Endothelial cell (in vitro differentiated cells): ENCODE data around the gene TPH1. TPM values are rescaled to one million over a fixed set of nuclear protein-coding genes. Genes with fewer than 3 reads are reported as not detected.

Experiments
- DNase-seq: peaks from one replicate; pipeline ENCODE4 v3.0.0; 2021; ENCODE audit warnings: low spot score
- H3K27ac Mint-ChIP-seq: one replicate; pipeline ENCODE4 v1.8.0; 2021; ENCODE audit warnings: mixed read lengths, inconsistent platforms; ENCODE audit not compliant: unreplicated experiment
- H3K27me3 Mint-ChIP-seq: one replicate; pipeline ENCODE4 v1.8.0; 2021; ENCODE audit warnings: mild to moderate bottlenecking, moderate library complexity, mixed read lengths, inconsistent platforms; ENCODE audit not compliant: unreplicated experiment
- H3K36me3 Mint-ChIP-seq: one replicate; pipeline ENCODE4 v1.8.0; 2021; ENCODE audit warnings: mild to moderate bottlenecking, low read depth, mixed read lengths, inconsistent platforms; ENCODE audit not compliant: unreplicated experiment
- H3K4me1 Mint-ChIP-seq: one replicate; pipeline ENCODE4 v1.8.0; 2021; ENCODE audit warnings: mild to moderate bottlenecking, mixed read lengths, inconsistent platforms; ENCODE audit not compliant: unreplicated experiment
- H3K4me3 Mint-ChIP-seq: one replicate; pipeline ENCODE4 v1.8.0; 2021; ENCODE audit warnings: mild to moderate bottlenecking, mixed read lengths, inconsistent platforms; ENCODE audit not compliant: unreplicated experiment
- H3K9me3 Mint-ChIP-seq: one replicate; pipeline ENCODE4 v1.8.0; 2021; ENCODE audit warnings: mixed read lengths, inconsistent platforms; ENCODE audit not compliant: unreplicated experiment
- long read RNA-seq: library from polyadenylated mRNA; unstranded; transcript quantifications from one replicate; pipeline ENCODE4 v2.0.0, GENCODE V29; 2020; ENCODE audit not compliant: unreplicated experiment
- total RNA-seq: library from RNA; stranded (reverse); fragmentation: NEBNext Ultra II Directional; extraction: Animal tissue kit (Norgen Biotek cat#: 25700); gene quantifications from one replicate; pipeline ENCODE4 v1.2.1, GENCODE V29; 2021; ENCODE audit not compliant: unreplicated experiment
- TF ChIP-seq, protein P1 (sequence below): fragments of 200-600 bp; sonication (generic); IDR thresholded peaks from one replicate; pipeline ENCODE4 v1.5.0; 2021; ENCODE audit warnings: antibody characterized with exemption; ENCODE audit not compliant: unreplicated experiment

The TPH1 gene
- total RNA-seq, result 0.38 TPM
- long read RNA-seq, result 0 reads

DNA sequence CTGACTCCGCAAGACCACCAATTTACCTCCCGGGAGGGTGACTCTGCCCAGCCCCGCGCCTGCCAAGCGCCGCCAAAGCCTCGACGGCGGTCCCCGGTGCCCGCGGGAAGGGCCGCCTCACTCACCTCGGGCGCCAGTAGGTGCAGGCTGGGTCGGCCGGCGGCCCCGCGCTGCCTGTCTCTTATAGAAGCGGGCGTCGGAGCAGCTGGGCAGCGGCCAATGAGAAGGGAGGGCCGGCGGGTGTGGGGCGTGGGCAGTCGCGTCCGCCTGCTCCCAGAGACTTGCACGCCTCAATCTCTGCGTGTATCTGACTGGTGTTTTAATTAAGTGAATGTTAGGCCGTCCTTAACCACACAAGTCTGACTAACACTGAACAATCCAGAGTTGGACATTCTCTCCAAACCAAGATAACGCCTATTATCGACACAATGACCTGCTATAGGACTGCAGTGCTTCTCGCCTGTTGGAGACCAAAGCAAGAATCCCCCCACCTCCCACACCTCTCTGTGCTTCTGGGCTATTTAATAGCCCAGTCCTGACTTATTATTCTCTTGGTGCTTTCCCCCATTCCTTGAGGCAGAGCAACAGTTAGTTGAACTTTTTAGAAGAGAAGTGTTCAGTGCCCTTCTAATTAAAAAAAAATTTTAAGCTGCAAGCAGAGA lies at the start of gene TPH1:
TPH1 (minus strand) TSS at position 154 of the 662 bp plus-strand sequence. CDS start 5,507 bp downstream, outside the sequence.
- Mint-ChIP-seq H3K4me1 (no peaks in the 10 kb centered on the region), H3K9me3 (no peaks in the 10 kb centered on the region), H3K4me3 (no peak within 1 kb of the TSS), H3K27ac (no peak within 1 kb of the TSS), H3K36me3 (no peaks in the 10 kb centered on the region), H3K27me3 (peaks cover 3% of the 10 kb centered on the region)
- DNase-seq, result peak; percentile 57
- TF ChIP-seq, protein P1, sequence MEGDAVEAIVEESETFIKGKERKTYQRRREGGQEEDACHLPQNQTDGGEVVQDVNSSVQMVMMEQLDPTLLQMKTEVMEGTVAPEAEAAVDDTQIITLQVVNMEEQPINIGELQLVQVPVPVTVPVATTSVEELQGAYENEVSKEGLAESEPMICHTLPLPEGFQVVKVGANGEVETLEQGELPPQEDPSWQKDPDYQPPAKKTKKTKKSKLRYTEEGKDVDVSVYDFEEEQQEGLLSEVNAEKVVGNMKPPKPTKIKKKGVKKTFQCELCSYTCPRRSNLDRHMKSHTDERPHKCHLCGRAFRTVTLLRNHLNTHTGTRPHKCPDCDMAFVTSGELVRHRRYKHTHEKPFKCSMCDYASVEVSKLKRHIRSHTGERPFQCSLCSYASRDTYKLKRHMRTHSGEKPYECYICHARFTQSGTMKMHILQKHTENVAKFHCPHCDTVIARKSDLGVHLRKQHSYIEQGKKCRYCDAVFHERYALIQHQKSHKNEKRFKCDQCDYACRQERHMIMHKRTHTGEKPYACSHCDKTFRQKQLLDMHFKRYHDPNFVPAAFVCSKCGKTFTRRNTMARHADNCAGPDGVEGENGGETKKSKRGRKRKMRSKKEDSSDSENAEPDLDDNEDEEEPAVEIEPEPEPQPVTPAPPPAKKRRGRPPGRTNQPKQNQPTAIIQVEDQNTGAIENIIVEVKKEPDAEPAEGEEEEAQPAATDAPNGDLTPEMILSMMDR, result no peak

DNA sequence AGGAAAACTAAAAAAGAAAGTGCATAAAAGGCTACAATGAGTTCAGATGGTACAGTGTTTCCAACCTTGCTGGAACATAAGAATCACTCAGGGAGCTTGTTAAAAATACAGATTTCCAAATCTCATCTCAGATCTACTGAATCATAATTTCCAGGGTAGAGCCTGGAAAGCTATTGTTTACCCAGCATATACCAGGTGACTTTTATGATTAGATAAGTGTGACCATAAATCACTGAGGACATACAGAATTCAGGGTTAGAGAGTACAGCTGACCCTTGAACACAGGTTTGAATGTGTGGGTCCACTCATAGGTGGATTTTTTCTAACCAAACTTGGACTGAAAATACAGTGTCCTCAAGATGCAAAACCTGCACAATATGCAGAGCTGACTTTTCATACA lies 47.9 kb upstream of the TPH1 start:
- H3K9me3 Mint-ChIP-seq, result no peaks in the 10 kb centered on the region
- TF ChIP-seq, protein P1, result no peak
- no peak overlapping the region for H3K4me3 Mint-ChIP-seq
- DNase-seq, result no peak
- H3K4me1 Mint-ChIP-seq, result no peaks in the 10 kb centered on the region
- peaks cover 21% of the 10 kb centered on the region for H3K36me3 Mint-ChIP-seq
- no peak overlapping the region for H3K27ac Mint-ChIP-seq
- H3K27me3 Mint-ChIP-seq, result no peaks in the 10 kb centered on the region

DNA sequence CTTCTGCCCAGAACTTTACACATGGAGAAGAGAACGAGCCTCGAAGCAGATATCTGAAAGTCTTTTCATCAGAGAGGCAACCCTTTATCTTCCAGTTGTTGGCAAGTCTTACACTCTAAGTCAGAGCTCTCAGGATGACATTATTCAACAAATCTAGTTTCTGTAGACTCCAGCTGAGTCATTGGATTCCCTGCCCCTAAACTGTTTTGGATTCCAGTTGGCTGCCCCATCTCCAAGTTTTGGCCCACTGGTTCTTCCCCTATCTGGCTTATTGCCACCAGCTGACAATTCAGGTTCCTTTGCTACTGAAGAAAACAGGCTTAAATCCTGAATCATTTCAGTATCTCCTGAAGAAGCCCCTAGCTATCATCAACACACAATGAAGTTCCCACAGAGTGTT lies 45.7 kb upstream of the TPH1 start:
- Mint-ChIP-seq H3K9me3 (no peaks in the 10 kb centered on the region), H3K27me3 (no peaks in the 10 kb centered on the region), H3K27ac (no peak overlapping the region), H3K36me3 (peaks cover 21% of the 10 kb centered on the region), H3K4me1 (no peaks in the 10 kb centered on the region), H3K4me3 (no peak overlapping the region)
- TF ChIP-seq, protein P1, result no peak
- DNase-seq, result no peak

DNA sequence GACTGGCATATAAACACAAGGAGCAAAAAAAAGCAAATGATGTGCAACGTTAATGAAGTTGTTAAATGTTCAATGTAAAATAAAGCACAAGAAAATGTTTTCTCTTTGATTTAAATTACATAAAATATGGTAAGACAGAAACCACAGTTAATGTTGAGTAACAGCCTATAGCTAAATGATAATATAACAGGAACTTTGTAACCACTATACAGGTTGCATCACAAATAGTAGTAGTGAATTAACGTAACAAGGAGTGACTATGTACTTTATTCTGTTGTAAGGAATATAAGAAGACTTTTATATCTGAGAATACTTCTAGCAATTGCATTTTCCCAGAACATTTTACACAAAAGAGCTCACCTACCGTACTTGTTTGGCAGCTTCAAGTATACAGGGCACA lies 42.9 kb upstream of the TPH1 start:
- no peak overlapping the region for H3K27ac Mint-ChIP-seq
- H3K4me1 Mint-ChIP-seq, result no peaks in the 10 kb centered on the region
- TF ChIP-seq, protein P1, result no peak
- DNase-seq, result no peak
- H3K27me3 Mint-ChIP-seq, result no peaks in the 10 kb centered on the region
- no peaks in the 10 kb centered on the region for H3K9me3 Mint-ChIP-seq
- H3K4me3 Mint-ChIP-seq, result no peak overlapping the region
- H3K36me3 Mint-ChIP-seq, result peaks cover 11% of the 10 kb centered on the region

DNA sequence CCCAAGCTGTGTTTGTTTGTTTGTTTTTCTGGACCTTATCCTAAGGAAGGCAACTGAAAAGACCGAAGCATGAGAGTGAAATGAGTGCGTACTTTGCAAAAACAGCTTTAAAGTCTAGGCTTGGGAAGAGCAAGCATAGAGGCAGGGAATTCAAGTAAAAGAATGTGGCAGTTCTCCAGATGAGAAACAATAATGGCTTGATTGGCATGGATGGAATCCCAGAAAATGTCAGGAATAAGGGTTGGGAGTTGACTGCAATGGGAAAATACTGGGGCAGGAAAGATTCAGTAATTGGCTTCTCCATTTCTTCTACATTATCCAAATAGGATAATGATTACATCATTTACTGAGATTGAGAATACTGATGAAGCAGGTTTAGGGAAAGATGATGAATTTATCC lies 42.3 kb upstream of the TPH1 start:
- Mint-ChIP-seq H3K4me3 (no peak overlapping the region), H3K27ac (no peak overlapping the region), H3K4me1 (no peaks in the 10 kb centered on the region), H3K9me3 (no peaks in the 10 kb centered on the region), H3K36me3 (peaks cover 11% of the 10 kb centered on the region), H3K27me3 (no peaks in the 10 kb centered on the region)
- TF ChIP-seq, protein P1, result no peak
- no peak for DNase-seq
